ENCODE results near the gene FOXO6. TPM values are rescaled to one million over a fixed set of nuclear protein-coding genes. Genes with fewer than 3 reads are reported as not detected.

FOXO6 gene
- total RNA-seq, 1 donor from 2014 or later = 2.0 TPM

- no peak for DNase-seq (ENCODE audit: low spot score)
- intact Hi-C loops (cut with DNase I) = no loop called here
Observed at GRCh38 chr1:41347276-41347675, 14.0 kb upstream of the FOXO6 start.

- no peak for DNase-seq (ENCODE audit: low spot score)
- intact Hi-C loops (cut with DNase I) = no loop called here
Observed at GRCh38 chr1:41348394-41348793, 12.8 kb upstream of the FOXO6 start.

- peak; percentile 50 for DNase-seq (ENCODE audit: low spot score)
- intact Hi-C loops (cut with DNase I) = no loop called here
Observed at GRCh38 chr1:41349361-41350054, 11.7 kb upstream of the FOXO6 start.

GRCh38 chr1:41350055-41350378, 11.2 kb upstream of the FOXO6 start:
- intact Hi-C loops (cut with DNase I) = no loop called here
- no peak for DNase-seq (ENCODE audit: low spot score)

- peak; percentile 31 for DNase-seq (ENCODE audit: low spot score)
Observed at GRCh38 chr1:41351262-41352151, 9.7 kb upstream of the FOXO6 start.

GRCh38 chr1:41353744-41354143, 7.5 kb upstream of the FOXO6 start:
- DNase-seq (ENCODE audit: low spot score) = peak; percentile 15
- intact Hi-C loops (cut with DNase I) = no loop called here

More at GRCh38 chr1:41351262-41352151, 9.7 kb upstream of the FOXO6 start:
- intact Hi-C loops (cut with DNase I) = no loop called here

- DNase-seq (ENCODE audit: low spot score) = peak; percentile 6
- intact Hi-C loops (cut with DNase I) = no loop called here
Observed at GRCh38 chr1:41354956-41355355, 6.3 kb upstream of the FOXO6 start.

GRCh38 chr1:41355356-41355755, 5.9 kb upstream of the FOXO6 start:
- DNase-seq (ENCODE audit: low spot score) = peak; percentile 15
- intact Hi-C loops (cut with DNase I) = no loop called here

- intact Hi-C loops (cut with DNase I) = no loop called here
- peak; percentile 59 for DNase-seq (ENCODE audit: low spot score)
Observed at GRCh38 chr1:41355761-41356160, 5.5 kb upstream of the FOXO6 start.

- intact Hi-C loops (cut with DNase I) = no loop called here
- DNase-seq (ENCODE audit: low spot score) = peak; percentile 38
Observed at GRCh38 chr1:41356752-41357151, 4.5 kb upstream of the FOXO6 start.

- intact Hi-C loops (cut with DNase I) = loop anchor here (2.0 kb wide), 1 partner anchor 61 kb away; no protein-coding TSS in a partner anchor
- peak; percentile 78 for DNase-seq (ENCODE audit: low spot score)
Observed at GRCh38 chr1:41357451-41358101, 3.7 kb upstream of the FOXO6 start.

- intact Hi-C loops (cut with DNase I) = loop anchor here (2.0 kb wide), 1 partner anchor 60 kb away; no protein-coding TSS in a partner anchor
- DNase-seq (ENCODE audit: low spot score) = peak; percentile 89
Observed at GRCh38 chr1:41358131-41359021, 2.9 kb upstream of the FOXO6 start.

- intact Hi-C loops (cut with DNase I) = loop anchor here (2.0 kb wide), 2 partner anchors 27 to 59 kb away; no protein-coding TSS in a partner anchor
- peak; percentile 71 for DNase-seq (ENCODE audit: low spot score)
Observed at GRCh38 chr1:41359211-41360073, 1.8 kb upstream of the FOXO6 start.

- peak; percentile 68 for DNase-seq (ENCODE audit: low spot score)
- intact Hi-C loops (cut with DNase I) = loop anchor here (2.0 kb wide), 1 partner anchor 27 kb away; no protein-coding TSS in a partner anchor
Observed at GRCh38 chr1:41360074-41360785, 1.0 kb upstream of the FOXO6 start.

- DNase-seq (ENCODE audit: low spot score) = no peak
- intact Hi-C loops (cut with DNase I) = loop anchor here (2.0 kb wide), 1 partner anchor 25 kb away; no protein-coding TSS in a partner anchor
Observed at GRCh38 chr1:41361495-41362356, 492 bp downstream of the FOXO6 start.

- no peak for DNase-seq (ENCODE audit: low spot score)
Observed at GRCh38 chr1:41362357-41362721, 1.1 kb downstream of the FOXO6 start.

More at GRCh38 chr1:41362357-41362721, 1.1 kb downstream of the FOXO6 start:
- intact Hi-C loops (cut with DNase I) = no loop called here

Measured in cardiac septum (tissue), 1 donor.